Astrocyte of the spinal cord (primary cell): ENCODE measurements around the gene KCNQ1.

Experiments used
- DNase-seq: peaks from one replicate; pipeline ENCODE4 v3.0.0; 2011; ENCODE audit warnings: low read depth, low spot score
- H3K4me3 ChIP-seq: 2 replicates; pipeline ENCODE4 v1.5.1; 2011; ENCODE audit warnings: low read depth, mild to moderate bottlenecking, low read length, moderate library complexity
- CTCF ChIP-seq: IDR thresholded peaks from 2 replicates; pipeline ENCODE4 v1.5.1; 2012; ENCODE audit warnings: low read depth, mild to moderate bottlenecking, low read length, inconsistent platforms
- in situ Hi-C: cut with HindIII; loops from 2 replicates; pipeline ENCODE4 v1.10.0; 2017; ENCODE audit warnings: low sequenced_read_pairs

KCNQ1 gene

GRCh38 chr11:2432171-2432621 is 12.6 kb upstream of the KCNQ1 start:
- in situ Hi-C loops = no loop called here
- no peak for TF ChIP-seq CTCF
- no peak overlapping the region for H3K4me3 ChIP-seq

GRCh38 chr11:2432628-2433071 is 12.2 kb upstream of the KCNQ1 start:
- no peak for TF ChIP-seq CTCF
- in situ Hi-C loops = no loop called here
- no peak overlapping the region for H3K4me3 ChIP-seq
- no peak for DNase-seq

More at GRCh38 chr11:2432171-2432621, 12.6 kb upstream of the KCNQ1 start:
- DNase-seq = no peak

DNA sequence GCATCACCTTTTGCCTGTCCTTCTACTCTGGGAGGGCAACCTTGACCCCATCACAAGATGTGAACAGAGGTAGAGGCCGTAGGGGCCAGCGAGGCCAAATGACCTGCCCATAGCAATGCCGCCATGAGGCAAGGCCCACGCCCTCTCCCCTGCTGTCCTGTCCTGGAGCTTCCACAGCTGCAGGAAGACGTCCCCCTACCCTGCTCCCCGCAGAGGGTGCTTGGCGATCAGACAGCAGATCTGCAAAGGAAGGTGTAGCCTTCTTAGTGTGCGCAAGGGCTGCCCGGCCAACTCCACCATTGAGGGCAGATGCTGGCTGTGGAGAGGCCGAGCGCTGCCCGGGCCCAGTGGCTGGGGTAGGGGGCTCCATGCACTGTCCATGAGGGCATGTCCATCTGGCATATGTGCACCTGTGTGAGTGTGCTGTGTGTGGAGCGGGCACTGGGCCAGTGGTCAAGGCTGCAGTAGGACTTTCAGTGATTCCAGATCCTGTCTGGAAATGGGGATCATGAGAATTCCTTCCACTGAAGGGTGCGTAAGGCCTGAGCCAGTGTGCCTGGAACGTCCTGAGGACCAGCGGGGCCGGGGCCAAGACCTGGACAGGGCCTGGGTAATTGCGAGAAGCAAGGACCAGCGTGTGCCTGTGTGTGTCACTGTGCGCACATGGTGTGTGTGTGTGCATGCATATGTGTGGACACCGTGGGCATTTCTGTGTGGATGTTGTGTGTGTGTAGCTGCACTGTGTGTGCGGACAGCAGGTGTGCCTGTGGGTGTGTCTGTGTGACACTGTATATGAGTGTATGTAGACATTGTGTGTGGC is 11.5 kb upstream of the KCNQ1 start:
- H3K4me3 ChIP-seq = no peak overlapping the region
- in situ Hi-C loops = no loop called here
- no peak for DNase-seq

GRCh38 chr11:2434008-2434407 is 10.8 kb upstream of the KCNQ1 start:
- no peak for DNase-seq
- TF ChIP-seq CTCF = no peak
- in situ Hi-C loops = no loop called here
- no peak overlapping the region for H3K4me3 ChIP-seq

More for the DNA sequence above, 11.5 kb upstream of the KCNQ1 start:
- no peak for TF ChIP-seq CTCF

DNA sequence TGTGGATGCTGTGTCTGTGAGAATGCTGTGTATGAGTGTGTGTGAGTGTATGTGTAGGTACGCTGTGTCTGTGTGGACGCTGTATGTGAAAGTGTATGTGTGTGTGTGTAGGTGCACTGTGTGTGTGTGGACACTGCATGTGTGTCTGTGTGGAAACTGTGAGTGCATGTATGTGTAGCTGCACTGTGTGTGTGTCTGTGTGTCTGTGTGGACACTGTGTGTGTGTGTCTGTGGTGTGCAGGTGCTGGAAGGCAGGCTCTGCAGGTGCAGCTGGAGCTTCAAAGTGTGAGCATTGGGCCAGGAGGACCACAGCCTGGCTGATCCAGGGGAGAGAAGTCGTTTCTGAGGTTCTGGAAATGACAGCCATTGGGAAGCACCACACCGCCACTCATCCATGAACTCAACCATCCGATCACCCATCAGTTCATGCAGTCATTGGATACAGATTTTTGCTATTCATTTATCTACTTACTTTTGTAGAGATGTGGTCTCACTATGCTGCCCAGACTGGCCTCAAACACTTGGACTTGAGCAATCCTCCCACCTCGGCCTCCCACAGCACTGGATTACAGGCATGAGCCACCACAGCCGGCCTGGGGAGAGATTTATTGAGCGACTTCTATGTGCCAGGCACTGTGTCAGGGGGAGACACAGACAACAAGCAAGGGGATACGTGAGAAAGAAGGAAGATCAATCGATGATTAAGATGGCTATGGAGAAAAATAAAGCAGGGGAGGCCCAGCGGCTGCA is 10.1 kb upstream of the KCNQ1 start:
- no peak for DNase-seq
- no peak for TF ChIP-seq CTCF
- no peak overlapping the region for H3K4me3 ChIP-seq
- in situ Hi-C loops = no loop called here

GRCh38 chr11:2435288-2436012 is 9.4 kb upstream of the KCNQ1 start:
- H3K4me3 ChIP-seq = no peak overlapping the region
- DNase-seq = no peak
- no peak for TF ChIP-seq CTCF
- in situ Hi-C loops = no loop called here
